Measurements from ENCODE around the gene GRID2.

Gene GRID2

GRCh38 chr4:92303621-92304027, at the start of gene GRID2:
Gene GRID2, plus strand, starts transcription at chr4:92303966.
- DNase-seq = no peak
- H3K4me1 Mint-ChIP-seq = peaks cover 4% of the 10 kb centered on the region
- no peak within 1 kb of the TSS for H3K27ac Mint-ChIP-seq
- H3K9me3 Mint-ChIP-seq = no peaks in the 10 kb centered on the region
- CTCF ChIA-PET = no interaction called here
- no peaks in the 10 kb centered on the region for H3K36me3 Mint-ChIP-seq
- H3K27me3 Mint-ChIP-seq = peaks cover 35% of the 10 kb centered on the region
- no peak within 1 kb of the TSS for H3K4me3 Mint-ChIP-seq

- Mint-ChIP-seq H3K27ac (no peak overlapping the region), H3K4me1 (no peaks in the 10 kb centered on the region), H3K4me3 (no peak overlapping the region), H3K9me3 (peaks cover 8% of the 10 kb centered on the region), H3K27me3 (no peaks in the 10 kb centered on the region), H3K36me3 (no peaks in the 10 kb centered on the region)
- no peak for DNase-seq
- CTCF ChIA-PET = no interaction called here
Measured at GRCh38 chr4:92253986-92254671, 49.6 kb upstream of the GRID2 start.

DNA sequence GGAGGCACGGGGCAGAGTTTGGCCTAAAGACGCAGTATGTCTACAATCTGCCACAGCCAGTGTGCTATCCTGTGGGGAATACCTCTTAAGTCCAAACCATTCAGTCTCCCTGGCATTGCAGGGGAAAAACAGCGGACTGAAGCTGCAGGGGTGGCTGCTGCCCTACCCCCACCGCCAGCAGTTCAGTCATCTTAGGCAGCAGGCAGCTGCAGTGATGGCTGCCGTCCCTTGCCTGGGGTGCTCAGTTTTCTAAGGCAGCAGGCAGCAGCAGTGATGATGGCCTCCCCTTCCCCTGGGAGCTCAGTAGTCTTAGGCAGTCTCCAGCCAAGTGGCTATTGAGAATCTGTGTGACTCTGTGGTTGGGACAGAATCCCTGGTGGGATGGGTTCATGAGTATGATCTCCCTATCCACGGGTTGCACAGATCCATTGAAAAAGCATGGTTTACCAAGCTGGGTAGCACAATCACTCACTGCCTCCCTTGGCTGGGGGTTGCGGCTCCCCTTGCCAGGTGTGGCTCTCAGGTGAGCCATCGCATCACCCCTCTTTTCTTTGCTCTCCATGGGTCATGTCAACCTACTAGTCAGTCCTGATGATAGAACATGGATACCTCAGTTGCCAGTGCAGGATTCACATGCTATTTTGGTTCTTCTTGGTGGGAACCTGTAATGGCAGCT, 48.9 kb upstream of the GRID2 start:
- CTCF ChIA-PET = no interaction called here
- DNase-seq = no peak
- Mint-ChIP-seq H3K36me3 (no peaks in the 10 kb centered on the region), H3K9me3 (peaks cover 8% of the 10 kb centered on the region), H3K27me3 (no peaks in the 10 kb centered on the region), H3K27ac (no peak overlapping the region), H3K4me3 (no peak overlapping the region), H3K4me1 (no peaks in the 10 kb centered on the region)

- Mint-ChIP-seq H3K4me1 (no peaks in the 10 kb centered on the region), H3K4me3 (no peak overlapping the region), H3K27me3 (no peaks in the 10 kb centered on the region), H3K36me3 (no peaks in the 10 kb centered on the region), H3K27ac (no peak overlapping the region), H3K9me3 (peaks cover 8% of the 10 kb centered on the region)
- DNase-seq = no peak
- CTCF ChIA-PET = no interaction called here
Measured at GRCh38 chr4:92255920-92256244, 47.9 kb upstream of the GRID2 start.

- DNase-seq = no peak
- H3K4me1 Mint-ChIP-seq = no peaks in the 10 kb centered on the region
- H3K27me3 Mint-ChIP-seq = no peaks in the 10 kb centered on the region
- H3K36me3 Mint-ChIP-seq = no peaks in the 10 kb centered on the region
- no peak overlapping the region for H3K27ac Mint-ChIP-seq
- H3K4me3 Mint-ChIP-seq = no peak overlapping the region
- no peaks in the 10 kb centered on the region for H3K9me3 Mint-ChIP-seq
- CTCF ChIA-PET = no interaction called here
Measured at GRCh38 chr4:92257931-92258857, 45.6 kb upstream of the GRID2 start.

- Mint-ChIP-seq H3K27me3 (no peaks in the 10 kb centered on the region), H3K9me3 (no peaks in the 10 kb centered on the region), H3K27ac (no peak overlapping the region), H3K4me1 (no peaks in the 10 kb centered on the region), H3K4me3 (no peak overlapping the region), H3K36me3 (no peaks in the 10 kb centered on the region)
- CTCF ChIA-PET = no interaction called here
- DNase-seq = no peak
Measured at GRCh38 chr4:92261256-92261655, 42.5 kb upstream of the GRID2 start.

- no peaks in the 10 kb centered on the region for H3K9me3 Mint-ChIP-seq
- H3K4me3 Mint-ChIP-seq = no peak overlapping the region
- no peaks in the 10 kb centered on the region for H3K4me1 Mint-ChIP-seq
- DNase-seq = no peak
- no peak overlapping the region for H3K27ac Mint-ChIP-seq
- CTCF ChIA-PET = no interaction called here
- no peaks in the 10 kb centered on the region for H3K27me3 Mint-ChIP-seq
- H3K36me3 Mint-ChIP-seq = no peaks in the 10 kb centered on the region
Measured at GRCh38 chr4:92262371-92262770, 41.4 kb upstream of the GRID2 start.

GRCh38 chr4:92263010-92263409, 40.8 kb upstream of the GRID2 start:
- CTCF ChIA-PET = no interaction called here
- no peaks in the 10 kb centered on the region for H3K27me3 Mint-ChIP-seq
- no peaks in the 10 kb centered on the region for H3K4me1 Mint-ChIP-seq
- no peak overlapping the region for H3K27ac Mint-ChIP-seq
- H3K9me3 Mint-ChIP-seq = no peaks in the 10 kb centered on the region
- H3K36me3 Mint-ChIP-seq = no peaks in the 10 kb centered on the region
- no peak overlapping the region for H3K4me3 Mint-ChIP-seq
- no peak for DNase-seq

DNA sequence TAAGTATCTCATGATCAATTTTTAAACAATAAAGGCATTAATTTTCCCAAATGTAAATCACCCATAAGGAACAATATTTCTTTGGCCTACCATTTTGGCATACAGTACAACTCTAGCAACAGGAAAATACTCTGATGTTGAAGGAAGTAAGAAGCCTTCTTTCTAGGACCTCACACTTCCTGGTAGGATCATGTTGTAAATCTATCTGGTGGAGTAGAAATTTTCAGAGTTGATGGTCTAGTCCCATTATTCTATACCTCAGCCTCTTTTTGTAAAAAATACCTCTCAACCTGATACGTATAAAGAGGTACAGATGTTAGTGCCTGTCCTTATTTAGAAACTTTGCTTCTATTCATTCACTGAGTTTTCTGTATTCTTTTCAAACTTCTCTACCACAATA, 40.2 kb upstream of the GRID2 start:
- no peak overlapping the region for H3K4me3 Mint-ChIP-seq
- no peaks in the 10 kb centered on the region for H3K4me1 Mint-ChIP-seq
- CTCF ChIA-PET = no interaction called here
- H3K36me3 Mint-ChIP-seq = no peaks in the 10 kb centered on the region
- H3K27me3 Mint-ChIP-seq = no peaks in the 10 kb centered on the region
- DNase-seq = no peak
- H3K9me3 Mint-ChIP-seq = no peaks in the 10 kb centered on the region
- no peak overlapping the region for H3K27ac Mint-ChIP-seq

- DNase-seq = no peak
- Mint-ChIP-seq H3K36me3 (no peaks in the 10 kb centered on the region), H3K4me1 (no peaks in the 10 kb centered on the region), H3K9me3 (no peaks in the 10 kb centered on the region), H3K27ac (no peak overlapping the region), H3K4me3 (no peak overlapping the region), H3K27me3 (no peaks in the 10 kb centered on the region)
- CTCF ChIA-PET = no interaction called here
Measured at GRCh38 chr4:92264163-92264562, 39.6 kb upstream of the GRID2 start.

DNA sequence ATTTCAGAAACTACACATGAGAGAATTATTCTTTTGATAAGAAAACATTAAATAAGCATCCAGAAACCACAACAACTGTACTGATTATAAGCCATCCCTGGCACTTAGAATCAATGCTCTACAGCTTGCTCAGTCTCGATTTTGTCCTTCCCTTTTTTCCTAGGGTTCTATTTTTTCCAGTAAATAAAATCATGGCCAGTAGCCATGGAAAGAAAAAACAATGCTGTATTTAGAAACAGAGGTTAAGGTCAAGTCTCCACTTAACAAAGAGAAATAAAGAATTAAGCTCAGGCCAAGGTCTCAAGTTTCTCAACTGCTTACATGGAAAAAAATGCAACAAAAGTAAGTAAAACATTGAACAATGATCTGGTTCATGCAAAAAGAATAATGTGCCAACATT, 38.7 kb upstream of the GRID2 start:
- no peak overlapping the region for H3K4me3 Mint-ChIP-seq
- H3K27ac Mint-ChIP-seq = no peak overlapping the region
- H3K27me3 Mint-ChIP-seq = no peaks in the 10 kb centered on the region
- CTCF ChIA-PET = no interaction called here
- no peaks in the 10 kb centered on the region for H3K36me3 Mint-ChIP-seq
- no peaks in the 10 kb centered on the region for H3K4me1 Mint-ChIP-seq
- no peaks in the 10 kb centered on the region for H3K9me3 Mint-ChIP-seq
- no peak for DNase-seq

DNA sequence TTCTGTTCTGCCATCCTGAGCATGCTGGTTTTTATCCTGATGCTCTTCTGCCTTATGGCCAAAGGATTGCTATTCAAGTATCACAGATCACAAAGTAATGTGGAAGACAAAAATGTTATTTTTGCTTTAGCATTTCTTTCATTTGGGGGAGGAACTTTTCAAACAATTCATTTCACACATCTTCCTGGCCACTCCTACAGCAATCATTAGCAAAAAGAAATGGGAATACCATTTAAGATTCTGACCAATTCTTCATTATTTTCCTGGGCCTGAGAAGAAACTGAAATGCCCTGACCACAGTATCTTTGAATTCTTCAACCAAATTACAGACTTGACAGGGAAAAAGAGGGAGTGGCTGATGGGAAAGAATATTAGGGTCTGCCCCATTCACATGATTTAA, 38.0 kb upstream of the GRID2 start:
- DNase-seq = no peak
- Mint-ChIP-seq H3K4me1 (no peaks in the 10 kb centered on the region), H3K27me3 (no peaks in the 10 kb centered on the region), H3K9me3 (no peaks in the 10 kb centered on the region), H3K36me3 (no peaks in the 10 kb centered on the region), H3K4me3 (no peak overlapping the region), H3K27ac (no peak overlapping the region)
- CTCF ChIA-PET = no interaction called here

GRCh38 chr4:92266521-92266920, 37.2 kb upstream of the GRID2 start:
- CTCF ChIA-PET = no interaction called here
- H3K36me3 Mint-ChIP-seq = no peaks in the 10 kb centered on the region
- DNase-seq = no peak
- H3K27me3 Mint-ChIP-seq = no peaks in the 10 kb centered on the region
- H3K4me3 Mint-ChIP-seq = no peak overlapping the region
- no peaks in the 10 kb centered on the region for H3K4me1 Mint-ChIP-seq
- no peaks in the 10 kb centered on the region for H3K9me3 Mint-ChIP-seq
- no peak overlapping the region for H3K27ac Mint-ChIP-seq

GRCh38 chr4:92268642-92269041, 35.1 kb upstream of the GRID2 start:
- CTCF ChIA-PET = no interaction called here
- DNase-seq = no peak
- Mint-ChIP-seq H3K36me3 (no peaks in the 10 kb centered on the region), H3K9me3 (no peaks in the 10 kb centered on the region), H3K27me3 (no peaks in the 10 kb centered on the region), H3K4me3 (no peak overlapping the region), H3K4me1 (no peaks in the 10 kb centered on the region), H3K27ac (no peak overlapping the region)

DNA sequence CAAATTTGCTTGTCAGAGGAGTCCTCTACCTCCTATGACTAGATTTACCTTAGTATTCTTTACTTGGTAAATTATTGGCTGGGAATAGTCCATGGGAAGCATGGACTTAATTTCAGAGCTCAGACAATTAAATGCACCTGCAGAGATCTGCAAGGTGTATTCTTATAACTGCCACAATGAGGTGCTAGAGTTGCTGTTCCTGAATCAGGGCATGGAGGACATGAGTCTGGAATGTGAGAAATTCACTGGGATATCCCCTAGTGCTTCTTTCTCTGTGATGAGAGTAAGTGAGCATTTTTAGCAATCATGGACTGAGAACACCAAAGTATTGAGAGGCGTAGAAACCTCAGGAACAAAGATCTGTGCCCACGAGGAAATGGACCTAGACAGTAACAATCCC, 32.9 kb upstream of the GRID2 start:
- Mint-ChIP-seq H3K27ac (no peak overlapping the region), H3K4me3 (no peak overlapping the region), H3K36me3 (no peaks in the 10 kb centered on the region), H3K27me3 (no peaks in the 10 kb centered on the region), H3K9me3 (no peaks in the 10 kb centered on the region), H3K4me1 (no peaks in the 10 kb centered on the region)
- DNase-seq = no peak
- CTCF ChIA-PET = no interaction called here
